Keratinocyte (primary cell): ENCODE measurements around the gene DTNBP1. TPM values are rescaled to one million over a fixed set of nuclear protein-coding genes. Genes with fewer than 3 reads are reported as not detected.

Experiments
- DNase-seq: peaks from one replicate; pipeline ENCODE4 v3.0.0-alpha.2; 2011; ENCODE audit warnings: low read depth, missing footprints, low spot score
- FAIRE-seq: peaks from 2 replicates; lab custom pipeline; 2011; peaks lifted over from hg19 to GRCh38; lab: Jason Lieb, UNC
- H2AFZ ChIP-seq: 2 replicates; pipeline ENCODE4 v1.6.0; 2012; ENCODE audit warnings: low read length, control low read depth, inconsistent platforms; ENCODE audit not compliant: control insufficient read depth
- H3K27ac ChIP-seq: 2 replicates; pipeline ENCODE4 v1.5.1; 2011; ENCODE audit warnings: low read length; ENCODE audit not compliant: control insufficient read depth, insufficient read depth
- H3K27me3 ChIP-seq: 3 replicates; pipeline ENCODE4 v1.6.0; 2011; ENCODE audit warnings: low read length; ENCODE audit not compliant: control insufficient read depth, insufficient read depth; ENCODE audit errors: extremely low read depth
- H3K36me3 ChIP-seq, 2 experiments: 2 replicates in 1 of 2; 3 replicates in 1 of 2; pipeline ENCODE4 v1.5.1; 2011; ENCODE audit warnings: low read length in 2 of 2, mild to moderate bottlenecking in 1 of 2; ENCODE audit not compliant: control insufficient read depth in 2 of 2, insufficient read depth in 2 of 2; ENCODE audit errors: extremely low read depth in 1 of 2
- H3K4me1 ChIP-seq: 3 replicates; pipeline ENCODE4 v1.5.1; 2011; ENCODE audit warnings: low read length; ENCODE audit not compliant: control insufficient read depth, insufficient read depth; ENCODE audit errors: extremely low read depth
- H3K4me2 ChIP-seq: 3 replicates; pipeline ENCODE4 v1.6.0; 2011; ENCODE audit warnings: low read depth, low read length; ENCODE audit not compliant: control insufficient read depth, insufficient read depth; ENCODE audit errors: extremely low read depth
- H3K4me3 ChIP-seq, 3 experiments: fragments of 200-600 bp in 1 of 3; sonication (generic) in 1 of 3; 2 replicates in 2 of 3; 3 replicates in 1 of 3; pipeline ENCODE4 v1.5.1; 2011 to 2016; ENCODE audit warnings: low read length in 3 of 3, mild to moderate bottlenecking in 3 of 3, control low read depth in 2 of 3, inconsistent platforms in 1 of 3, low read depth in 1 of 3, mixed read lengths in 1 of 3, mixed run types in 1 of 3, moderate library complexity in 1 of 3; ENCODE audit not compliant: control insufficient read depth in 2 of 3, insufficient read depth in 2 of 3; ENCODE audit errors: extremely low read depth in 1 of 3
- H3K79me2 ChIP-seq: 2 replicates; pipeline ENCODE4 v1.6.0; 2012; ENCODE audit warnings: low read length; ENCODE audit not compliant: control insufficient read depth, insufficient read depth
- H3K9ac ChIP-seq: 3 replicates; pipeline ENCODE4 v1.6.0; 2011; ENCODE audit warnings: low read length; ENCODE audit not compliant: control insufficient read depth, insufficient read depth; ENCODE audit errors: extremely low read depth
- H3K9me1 ChIP-seq: 3 replicates; pipeline ENCODE4 v1.6.0; 2011; ENCODE audit warnings: low read length; ENCODE audit not compliant: control insufficient read depth, insufficient read depth; ENCODE audit errors: extremely low read depth
- H3K9me3 ChIP-seq: 2 replicates; pipeline ENCODE4 v1.5.1; 2012; ENCODE audit warnings: low read depth, low read length; ENCODE audit not compliant: control insufficient read depth
- H4K20me1 ChIP-seq: 3 replicates; pipeline ENCODE4 v1.6.0; 2011; ENCODE audit warnings: low read length; ENCODE audit not compliant: control insufficient read depth, insufficient read depth; ENCODE audit errors: extremely low read depth
- EZH2 ChIP-seq: IDR thresholded peaks from one replicate; pipeline ENCODE4 v1.6.1; 2012; ENCODE audit warnings: inconsistent platforms, mild to moderate bottlenecking, low read length, moderate library complexity
- dilution Hi-C: fragments of 300-500 bp; cut with MboI; formaldehyde crosslinking; loops from one replicate; pipeline ENCODE4 v1.7.0; 2020; ENCODE audit warnings: low sequenced_read_pairs; ENCODE audit not compliant: extremely low pct_ligation_motif_present
- polyA plus RNA-seq, 5 experiments: library from polyadenylated mRNA; depleted of rRNA in 3 of 5; stranded (reverse) in 3 of 5; stranded (forward) in 1 of 5; unstranded in 1 of 5; fragments of >200 nt; gene quantifications; 1 replicate in 1 of 5; 2 replicates in 3 of 5; 3 replicates in 1 of 5; pipeline versions ENCODE4 v1.2.1 to v1.2.3, GENCODE V29; 2011 to 2012; ENCODE audit warnings: missing spikeins in 2 of 5, low read depth in 1 of 5, low replicate concordance in 1 of 5
- TF ChIP-seq, protein P1 (sequence below), 3 experiments: IDR thresholded peaks in 1 of 3; conservative IDR thresholded peaks in 1 of 3; optimal IDR thresholded peaks in 1 of 3; 2 replicates in 2 of 3; 3 replicates in 1 of 3; pipeline versions ENCODE3 to v1.5.1; 2011; ENCODE audit warnings: low read length in 3 of 3, mild to moderate bottlenecking in 3 of 3, moderate library complexity in 2 of 3, control low read depth in 1 of 3, inconsistent platforms in 1 of 3; ENCODE audit not compliant: insufficient read depth in 2 of 3; ENCODE audit errors: extremely low read depth in 1 of 3

The DTNBP1 gene
- polyA plus RNA-seq, 1 donor (not counting 4 experiments of a cell fraction or from before 2014, with no cell fraction given) = 11.5 TPM

DNA sequence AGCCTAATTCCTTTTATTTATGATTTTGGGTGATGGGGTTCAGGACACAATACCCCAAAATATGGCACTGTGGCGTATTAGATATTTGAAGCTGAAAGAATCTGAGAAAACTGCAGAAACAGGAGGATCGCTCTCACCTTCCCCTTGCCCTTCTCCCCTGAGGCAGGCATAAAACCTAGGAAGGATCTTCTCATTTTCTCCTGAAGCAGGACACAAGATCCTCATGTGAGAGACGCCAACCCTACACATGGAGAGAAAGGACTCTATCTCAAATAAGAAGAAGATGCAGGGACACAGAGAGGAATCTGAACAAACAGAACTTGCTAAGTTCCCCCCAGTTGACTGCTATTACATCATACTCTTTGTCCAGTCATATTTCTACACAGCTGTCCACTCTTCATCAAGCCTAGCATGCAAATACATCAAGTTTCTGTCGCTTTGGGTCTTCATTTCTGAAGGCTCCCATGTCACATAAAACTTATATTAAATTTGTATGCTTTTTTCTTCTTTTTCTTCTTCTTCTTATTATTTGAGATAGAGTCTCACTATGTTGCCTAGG is 109.0 kb downstream of the DTNBP1 start:
- FAIRE-seq = no peak
- Histone ChIP-seq H3K36me3 (no peaks in the 10 kb centered on the region), H3K27me3 (no peaks in the 10 kb centered on the region), H3K4me3 (no peak overlapping the region), H3K4me1 (no peaks in the 10 kb centered on the region), H4K20me1 (no peaks in the 10 kb centered on the region), H3K9me3 (no peaks in the 10 kb centered on the region), H3K79me2 (no peaks in the 10 kb centered on the region), H3K27ac (no peak overlapping the region), H3K4me2 (no peak overlapping the region), H3K9ac (no peak overlapping the region), H2AFZ (no peak overlapping the region), H3K9me1 (no peaks in the 10 kb centered on the region)
- TF ChIP-seq, protein P1, sequence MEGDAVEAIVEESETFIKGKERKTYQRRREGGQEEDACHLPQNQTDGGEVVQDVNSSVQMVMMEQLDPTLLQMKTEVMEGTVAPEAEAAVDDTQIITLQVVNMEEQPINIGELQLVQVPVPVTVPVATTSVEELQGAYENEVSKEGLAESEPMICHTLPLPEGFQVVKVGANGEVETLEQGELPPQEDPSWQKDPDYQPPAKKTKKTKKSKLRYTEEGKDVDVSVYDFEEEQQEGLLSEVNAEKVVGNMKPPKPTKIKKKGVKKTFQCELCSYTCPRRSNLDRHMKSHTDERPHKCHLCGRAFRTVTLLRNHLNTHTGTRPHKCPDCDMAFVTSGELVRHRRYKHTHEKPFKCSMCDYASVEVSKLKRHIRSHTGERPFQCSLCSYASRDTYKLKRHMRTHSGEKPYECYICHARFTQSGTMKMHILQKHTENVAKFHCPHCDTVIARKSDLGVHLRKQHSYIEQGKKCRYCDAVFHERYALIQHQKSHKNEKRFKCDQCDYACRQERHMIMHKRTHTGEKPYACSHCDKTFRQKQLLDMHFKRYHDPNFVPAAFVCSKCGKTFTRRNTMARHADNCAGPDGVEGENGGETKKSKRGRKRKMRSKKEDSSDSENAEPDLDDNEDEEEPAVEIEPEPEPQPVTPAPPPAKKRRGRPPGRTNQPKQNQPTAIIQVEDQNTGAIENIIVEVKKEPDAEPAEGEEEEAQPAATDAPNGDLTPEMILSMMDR (optimal IDR thresholded peaks at IDR 0.05 in 1 of 3, IDR thresholded peaks at IDR 0.05 in 1 of 3, conservative IDR thresholded peaks at IDR 0.05 in 1 of 3; ENCODE audit: extremely low read depth in 1 of 3, insufficient read depth in 2 of 3, low read length in 3 of 3) = no peak
- TF ChIP-seq EZH2 = no peak
- dilution Hi-C loops = no loop called here
- DNase-seq = no peak

DNA sequence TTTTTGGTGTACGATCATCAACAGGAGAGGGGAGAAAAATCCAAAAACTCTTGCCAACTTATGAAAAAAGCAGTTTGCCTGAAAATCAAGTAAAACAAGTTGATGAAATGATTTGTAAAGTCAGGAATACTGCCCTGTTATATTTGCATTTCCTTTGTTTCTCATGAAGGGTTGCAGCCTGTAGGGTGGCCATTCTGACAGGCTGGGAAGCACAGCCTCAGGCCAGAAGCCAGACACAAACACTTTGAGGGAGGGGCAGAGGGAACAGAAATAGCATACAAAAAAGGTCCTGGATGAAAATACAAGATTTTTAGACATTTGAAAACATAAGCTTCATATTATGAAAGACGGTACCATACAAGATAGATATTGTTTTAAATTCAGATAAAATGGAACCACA is 109.8 kb downstream of the DTNBP1 start:
- Histone ChIP-seq H3K4me1 (no peaks in the 10 kb centered on the region), H3K79me2 (no peaks in the 10 kb centered on the region), H3K9me3 (no peaks in the 10 kb centered on the region), H3K36me3 (no peaks in the 10 kb centered on the region), H3K4me3 (no peak overlapping the region), H3K27ac (no peak overlapping the region), H3K4me2 (no peak overlapping the region), H3K27me3 (no peaks in the 10 kb centered on the region), H4K20me1 (no peaks in the 10 kb centered on the region), H2AFZ (no peak overlapping the region), H3K9ac (no peak overlapping the region), H3K9me1 (no peaks in the 10 kb centered on the region)
- no peak for FAIRE-seq
- DNase-seq = no peak
- dilution Hi-C loops = no loop called here
- TF ChIP-seq, protein P1 (optimal IDR thresholded peaks at IDR 0.05 in 1 of 3, IDR thresholded peaks at IDR 0.05 in 1 of 3, conservative IDR thresholded peaks at IDR 0.05 in 1 of 3; ENCODE audit: extremely low read depth in 1 of 3, insufficient read depth in 2 of 3, low read length in 3 of 3) = no peak
- no peak for TF ChIP-seq EZH2
